NCI-H1417 treated with DMSO at 0.1 percent for 48 hours (cell line): Measurements from ENCODE around the gene PCDHB16.

Experiments used
- DNase-seq: peaks from one replicate; lab custom pipeline; 2025; lab: John Stamatoyannopoulos, UW

PCDHB16 gene

DNA sequence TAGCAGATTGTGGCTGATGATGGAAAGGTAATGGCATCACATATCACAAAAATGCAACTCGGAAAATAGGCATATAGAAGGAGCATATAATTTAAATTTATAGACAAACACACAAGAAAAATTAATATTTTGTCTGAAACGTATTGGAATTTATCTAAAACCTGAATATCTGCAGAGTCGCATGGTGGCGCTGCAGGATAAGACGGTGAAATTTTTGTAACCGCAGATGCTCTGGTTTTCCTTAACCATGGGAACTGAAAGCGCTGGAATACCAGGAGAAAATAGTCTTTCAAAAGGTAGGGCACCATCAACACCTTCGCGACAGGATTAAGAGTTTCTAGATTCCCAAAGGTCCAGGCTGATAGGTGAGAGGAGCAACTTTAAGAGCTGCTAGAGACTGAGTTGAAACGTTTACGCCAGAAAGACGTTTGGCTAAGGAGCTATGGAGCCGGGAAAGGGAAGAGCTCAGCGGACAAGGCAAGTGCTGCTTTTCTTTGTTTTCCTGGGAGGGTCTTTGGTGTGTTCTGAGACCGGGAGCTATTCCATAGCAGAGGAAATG is 52.0 kb downstream of the PCDHB16 start:
- no peak for DNase-seq
